Measurements from ENCODE around the gene ZNF396. TPM values are rescaled to one million over a fixed set of nuclear protein-coding genes. Genes with fewer than 3 reads are reported as not detected.

The ZNF396 gene
- total RNA-seq, 1 donor from 2014 or later: 0.98 TPM

GRCh38 chr18:35386600-35387100, 9.5 kb upstream of the ZNF396 start:
- no peaks in the 10 kb centered on the region for H3K36me3 ChIP-seq
- no peak overlapping the region for H3K27ac ChIP-seq
- intact Hi-C loops (cut with DNase I): no loop called here
- TF ChIP-seq POLR2A (IDR thresholded peaks at IDR 0.05): no peak
- TF ChIP-seq CTCF (IDR thresholded peaks at IDR 0.05): peak; percentile 34 to 66 (median 59)
- no peak for TF ChIP-seq POLR2AphosphoS5 (IDR thresholded peaks at IDR 0.05; ENCODE audit: insufficient read depth in 1 of 2, low read depth in 1 of 2)
- no peaks in the 10 kb centered on the region for H3K9me3 ChIP-seq
- no peak for DNase-seq (ENCODE audit: extremely low spot score in 2 of 2)
- no peaks in the 10 kb centered on the region for H3K4me1 ChIP-seq
- no peaks in the 10 kb centered on the region for H3K27me3 ChIP-seq
- no peak overlapping the region for H3K4me3 ChIP-seq

- Histone ChIP-seq H3K4me1 (no peaks in the 10 kb centered on the region), H3K27me3 (no peaks in the 10 kb centered on the region), H3K27ac (no peak overlapping the region), H3K4me3 (no peak overlapping the region), H3K36me3 (no peaks in the 10 kb centered on the region), H3K9me3 (no peaks in the 10 kb centered on the region)
- no peak for TF ChIP-seq CTCF (IDR thresholded peaks at IDR 0.05)
- TF ChIP-seq POLR2AphosphoS5 (IDR thresholded peaks at IDR 0.05; ENCODE audit: insufficient read depth in 1 of 2, low read depth in 1 of 2): no peak
- no peak for TF ChIP-seq POLR2A (IDR thresholded peaks at IDR 0.05)
- intact Hi-C loops (cut with DNase I): no loop called here
- DNase-seq (ENCODE audit: extremely low spot score in 2 of 2): no peak
Observed at GRCh38 chr18:35383136-35383535, 6.0 kb upstream of the ZNF396 start.

GRCh38 chr18:35379421-35379820, 2.3 kb upstream of the ZNF396 start:
- intact Hi-C loops (cut with DNase I): no loop called here

GRCh38 chr18:35378574-35378896, 1.4 kb upstream of the ZNF396 start:
- Histone ChIP-seq H3K27me3 (no peaks in the 10 kb centered on the region), H3K4me3 (no peak overlapping the region), H3K9me3 (no peaks in the 10 kb centered on the region), H3K36me3 (no peaks in the 10 kb centered on the region), H3K4me1 (no peaks in the 10 kb centered on the region), H3K27ac (no peak overlapping the region)
- intact Hi-C loops (cut with DNase I): no loop called here
- DNase-seq (ENCODE audit: extremely low spot score in 2 of 2): no peak
- no peak for TF ChIP-seq POLR2A (IDR thresholded peaks at IDR 0.05)
- no peak for TF ChIP-seq POLR2AphosphoS5 (IDR thresholded peaks at IDR 0.05; ENCODE audit: insufficient read depth in 1 of 2, low read depth in 1 of 2)
- TF ChIP-seq CTCF (IDR thresholded peaks at IDR 0.05): no peak

More at GRCh38 chr18:35379421-35379820, 2.3 kb upstream of the ZNF396 start:
- H3K36me3 ChIP-seq: no peaks in the 10 kb centered on the region
- TF ChIP-seq POLR2AphosphoS5 (IDR thresholded peaks at IDR 0.05; ENCODE audit: insufficient read depth in 1 of 2, low read depth in 1 of 2) (no peak), POLR2A (IDR thresholded peaks at IDR 0.05) (no peak), CTCF (IDR thresholded peaks at IDR 0.05) (no peak)
- no peak overlapping the region for H3K4me3 ChIP-seq
- no peak overlapping the region for H3K27ac ChIP-seq
- no peak for DNase-seq (ENCODE audit: extremely low spot score in 2 of 2)
- H3K4me1 ChIP-seq: no peaks in the 10 kb centered on the region
- no peaks in the 10 kb centered on the region for H3K27me3 ChIP-seq
- no peaks in the 10 kb centered on the region for H3K9me3 ChIP-seq

GRCh38 chr18:35377875-35378573, 887 bp upstream of the ZNF396 start:
- Histone ChIP-seq H3K4me3 (no peak overlapping the region), H3K4me1 (no peaks in the 10 kb centered on the region), H3K27me3 (no peaks in the 10 kb centered on the region), H3K27ac (no peak overlapping the region), H3K36me3 (no peaks in the 10 kb centered on the region), H3K9me3 (no peaks in the 10 kb centered on the region)
- TF ChIP-seq POLR2A (IDR thresholded peaks at IDR 0.05): no peak
- no peak for TF ChIP-seq CTCF (IDR thresholded peaks at IDR 0.05)
- TF ChIP-seq POLR2AphosphoS5 (IDR thresholded peaks at IDR 0.05; ENCODE audit: insufficient read depth in 1 of 2, low read depth in 1 of 2): no peak
- DNase-seq (ENCODE audit: extremely low spot score in 2 of 2): no peak
- intact Hi-C loops (cut with DNase I): no loop called here
